GM21619 (cell line): ENCODE results near the gene SLC27A5.
A peak's percentile ranks its signal among the peaks of the same experiment; 100 is the strongest.

Experiments used
- ATAC-seq: cut with Tn5 transposase; IDR thresholded peaks from one replicate; pipeline ENCODE4 v1.9.1; 2021; ENCODE audit not compliant: unreplicated experiment

Gene SLC27A5

DNA sequence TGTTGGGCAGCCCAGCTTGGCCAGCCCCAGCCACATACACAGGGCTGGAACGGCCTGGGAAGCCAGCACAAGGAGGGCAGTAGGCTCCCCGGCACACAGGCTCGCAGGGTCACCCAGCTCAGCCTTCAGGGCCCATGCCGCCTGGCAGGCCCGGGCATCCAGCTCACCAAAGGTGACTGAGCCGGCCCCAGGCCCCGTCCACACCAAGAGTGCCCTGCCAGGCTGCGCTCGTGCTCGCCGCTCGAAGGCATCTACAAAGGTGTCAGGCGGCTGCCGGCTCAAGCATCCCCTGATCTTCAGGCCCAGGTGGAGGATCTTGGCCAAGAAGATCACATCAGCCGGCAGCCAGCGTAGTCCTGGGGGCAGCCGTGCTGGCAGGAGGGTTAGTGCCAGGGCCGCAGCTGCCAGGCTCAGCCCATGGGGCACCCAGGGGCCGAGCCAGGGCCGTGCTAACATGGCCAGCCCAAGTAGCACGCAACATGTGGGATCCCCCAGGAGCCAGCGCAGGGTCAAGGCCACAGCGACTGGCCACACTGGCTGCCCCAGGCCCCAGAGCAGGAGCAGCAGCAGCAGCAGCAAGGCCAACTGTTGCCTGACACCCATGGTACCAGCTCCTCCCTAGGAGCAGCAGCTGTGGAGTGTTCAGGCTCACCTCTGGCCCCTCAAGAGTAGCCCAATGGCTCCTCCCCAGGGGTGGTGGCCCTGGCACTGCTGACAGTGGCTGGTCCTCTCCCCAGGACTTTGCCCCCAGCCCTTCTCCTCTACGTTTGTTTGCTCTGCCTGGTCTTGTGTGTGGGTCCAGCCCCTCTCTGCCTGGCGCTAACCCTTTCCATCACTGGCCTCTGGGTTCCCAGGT lies at the start of gene SLC27A5:
TSS of gene SLC27A5 (minus strand) at position 640 of the 856 bp plus-strand sequence. CDS start at position 603, 37 bp downstream.
- no peak for ATAC-seq

DNA sequence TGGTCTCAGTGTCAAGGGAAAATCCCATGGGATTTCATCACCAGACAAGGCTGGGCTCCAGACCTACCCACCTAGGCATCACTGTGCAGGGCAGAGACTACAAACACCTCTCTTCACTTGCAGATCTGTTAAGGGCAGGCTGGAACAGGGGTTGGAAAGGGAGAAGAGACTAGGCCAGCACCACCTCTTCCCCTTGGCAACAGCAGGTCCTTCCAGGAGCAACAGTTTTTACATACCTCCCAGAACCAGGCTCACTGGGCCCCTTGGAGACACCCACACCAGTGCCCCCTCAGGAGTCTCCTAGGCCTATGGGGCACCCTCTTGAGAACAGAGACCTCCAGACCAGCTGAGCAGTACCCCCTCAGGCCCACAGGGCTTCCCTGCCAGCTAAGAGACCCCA lies 49.1 kb upstream of the SLC27A5 start:
- ATAC-seq, result no peak

DNA sequence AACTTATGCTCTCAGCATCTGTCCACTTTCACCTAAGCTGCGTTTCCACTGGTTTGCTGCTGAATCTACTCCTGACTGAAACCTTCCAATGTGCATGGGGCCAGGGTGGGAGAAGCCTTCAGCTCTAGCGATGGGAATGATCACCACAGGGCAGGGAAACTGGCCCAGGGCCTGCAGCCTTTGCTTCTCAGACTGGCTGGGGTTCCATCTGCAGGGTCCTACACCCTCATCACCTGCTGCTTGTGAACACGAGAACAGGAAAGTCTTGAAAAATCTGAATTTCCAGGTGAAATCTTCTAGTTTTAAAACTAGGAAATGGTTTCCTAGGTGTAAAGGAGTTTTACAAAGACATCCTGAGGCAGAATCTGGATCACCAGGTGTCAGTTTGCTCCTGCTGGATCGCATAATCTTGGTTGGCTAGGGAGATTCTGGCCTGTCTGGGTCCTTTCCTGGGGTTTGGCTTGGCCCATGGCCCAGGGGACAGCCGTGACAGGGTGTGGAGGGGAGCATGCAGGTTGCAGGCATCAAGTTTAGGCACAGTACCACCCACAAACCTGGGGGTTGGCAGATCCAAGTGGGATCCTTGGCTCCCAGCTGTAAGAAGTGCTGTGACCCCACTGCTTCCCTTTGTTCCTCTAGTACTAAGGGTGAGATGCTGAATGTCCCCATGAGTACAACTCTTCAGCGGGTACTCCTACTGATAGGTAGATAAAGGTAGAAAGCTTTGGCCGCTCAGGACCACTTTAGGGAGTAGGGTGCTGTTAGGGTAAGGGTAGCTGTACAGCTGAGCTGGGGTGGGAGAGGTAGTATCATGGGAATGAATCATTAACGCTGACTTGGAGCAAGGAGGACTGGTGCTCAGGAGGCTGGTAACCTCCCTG lies 48.5 kb upstream of the SLC27A5 start:
- no peak for ATAC-seq

GRCh38 chr19:58559275-58560006 lies 47.6 kb upstream of the SLC27A5 start:
- ATAC-seq, result peak; percentile 18

DNA sequence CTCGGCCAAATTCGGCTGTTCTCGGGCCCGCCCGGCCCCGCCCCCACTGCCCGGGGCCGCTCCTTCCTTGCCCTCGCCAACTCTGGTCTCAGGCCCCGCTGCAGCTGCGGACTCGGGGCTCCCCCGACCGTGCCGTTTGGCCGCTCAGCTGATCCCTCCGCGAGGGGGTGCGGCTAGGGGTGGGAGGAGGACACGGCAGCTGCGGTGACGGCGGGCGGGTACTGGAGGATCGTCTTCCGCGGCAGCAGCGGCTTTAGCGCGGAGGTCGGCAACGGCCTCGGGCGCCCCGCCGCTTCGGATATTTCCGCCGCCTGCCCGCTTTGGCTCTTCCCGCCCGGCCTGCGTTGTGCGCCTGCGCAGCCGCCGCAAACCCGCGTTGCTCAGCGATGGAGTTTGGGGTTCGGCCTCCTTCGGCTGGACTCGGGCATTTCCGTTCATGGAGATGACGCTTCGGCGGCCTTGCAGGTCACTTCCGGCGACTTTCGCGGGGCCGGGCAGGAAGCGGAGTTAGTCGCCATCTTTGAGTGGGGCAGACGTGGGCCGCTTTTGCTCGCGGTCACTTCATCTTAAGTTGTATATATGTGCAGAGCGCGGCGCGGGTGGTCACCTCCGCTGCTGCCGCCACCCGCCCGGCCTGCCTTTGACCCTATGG lies 47.0 kb upstream of the SLC27A5 start:
- ATAC-seq, result peak; percentile 43

GRCh38 chr19:58558066-58558622 lies 46.4 kb upstream of the SLC27A5 start, which contains the start of gene UBE2M:
Gene UBE2M, minus strand, starts transcription at chr19:58558611. Its CDS starts 230 bp downstream, at chr19:58558381.
- no peak for ATAC-seq

- no peak for ATAC-seq
Measured at GRCh38 chr19:58557221-58558065, 45.7 kb upstream of the SLC27A5 start.

DNA sequence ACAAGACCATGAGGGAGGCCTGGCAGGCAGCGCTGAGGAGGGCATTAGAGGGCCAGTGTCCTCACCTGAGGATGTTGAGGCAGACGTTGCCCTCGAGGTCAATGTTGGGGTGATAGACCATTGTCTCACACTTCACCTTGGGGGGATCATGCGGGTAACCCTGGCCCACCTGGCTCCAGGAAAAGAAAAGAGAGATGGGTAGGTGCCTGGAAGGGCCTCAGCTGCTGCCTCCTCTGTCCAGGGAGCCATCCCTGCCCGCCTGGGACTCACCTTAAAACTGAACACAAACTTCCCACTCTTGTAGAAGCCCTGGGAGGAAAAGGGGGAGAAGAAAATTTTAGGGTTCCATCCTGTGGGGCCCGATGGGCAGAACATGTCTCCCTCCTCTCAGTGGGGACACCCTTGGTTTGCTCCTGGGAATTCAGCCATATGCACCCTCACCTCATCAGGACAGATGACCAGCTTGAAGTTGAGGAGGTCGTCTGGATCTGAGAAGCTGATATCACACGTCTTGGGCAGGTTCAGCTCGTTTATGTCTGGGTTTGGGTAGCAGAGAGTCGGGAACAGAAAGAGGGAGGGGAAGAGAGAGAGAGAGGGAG lies 44.9 kb upstream of the SLC27A5 start:
- no peak for ATAC-seq

DNA sequence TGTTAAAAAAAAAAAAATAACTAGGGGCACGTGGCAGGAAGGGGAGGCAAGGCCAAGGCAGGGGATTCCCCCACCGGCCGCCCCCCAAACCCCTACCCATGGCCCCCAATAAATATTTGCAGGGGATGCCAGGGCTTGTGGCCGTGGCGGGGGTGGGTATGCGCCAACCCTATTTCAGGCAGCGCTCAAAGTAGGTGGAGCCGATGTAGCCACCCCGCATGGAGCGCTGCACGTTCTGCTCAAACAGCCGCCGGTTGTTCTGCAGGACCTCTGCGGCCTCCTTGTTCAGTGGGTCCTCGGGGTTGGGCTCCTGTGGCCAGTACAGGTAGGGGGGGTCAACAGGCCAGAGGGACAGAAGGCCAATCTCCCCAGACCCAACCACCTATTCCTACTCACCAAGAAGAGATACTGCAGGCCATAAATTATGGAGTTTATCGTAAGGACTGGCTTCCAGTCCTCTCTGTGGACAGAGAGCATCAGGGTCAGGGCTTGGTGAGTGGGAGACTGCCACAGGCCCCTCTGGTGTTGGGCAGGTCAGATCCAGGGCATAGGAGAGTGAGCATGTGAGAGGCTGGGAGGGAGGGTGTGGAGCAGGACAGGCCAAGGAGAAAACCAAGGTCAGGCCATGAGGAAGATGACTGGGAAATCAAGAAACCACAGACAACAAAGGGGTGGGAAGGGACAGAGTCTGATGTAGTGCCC lies 44.3 kb upstream of the SLC27A5 start:
- no peak for ATAC-seq

- ATAC-seq, result no peak
Measured at GRCh38 chr19:58555369-58555885, 43.6 kb upstream of the SLC27A5 start.

DNA sequence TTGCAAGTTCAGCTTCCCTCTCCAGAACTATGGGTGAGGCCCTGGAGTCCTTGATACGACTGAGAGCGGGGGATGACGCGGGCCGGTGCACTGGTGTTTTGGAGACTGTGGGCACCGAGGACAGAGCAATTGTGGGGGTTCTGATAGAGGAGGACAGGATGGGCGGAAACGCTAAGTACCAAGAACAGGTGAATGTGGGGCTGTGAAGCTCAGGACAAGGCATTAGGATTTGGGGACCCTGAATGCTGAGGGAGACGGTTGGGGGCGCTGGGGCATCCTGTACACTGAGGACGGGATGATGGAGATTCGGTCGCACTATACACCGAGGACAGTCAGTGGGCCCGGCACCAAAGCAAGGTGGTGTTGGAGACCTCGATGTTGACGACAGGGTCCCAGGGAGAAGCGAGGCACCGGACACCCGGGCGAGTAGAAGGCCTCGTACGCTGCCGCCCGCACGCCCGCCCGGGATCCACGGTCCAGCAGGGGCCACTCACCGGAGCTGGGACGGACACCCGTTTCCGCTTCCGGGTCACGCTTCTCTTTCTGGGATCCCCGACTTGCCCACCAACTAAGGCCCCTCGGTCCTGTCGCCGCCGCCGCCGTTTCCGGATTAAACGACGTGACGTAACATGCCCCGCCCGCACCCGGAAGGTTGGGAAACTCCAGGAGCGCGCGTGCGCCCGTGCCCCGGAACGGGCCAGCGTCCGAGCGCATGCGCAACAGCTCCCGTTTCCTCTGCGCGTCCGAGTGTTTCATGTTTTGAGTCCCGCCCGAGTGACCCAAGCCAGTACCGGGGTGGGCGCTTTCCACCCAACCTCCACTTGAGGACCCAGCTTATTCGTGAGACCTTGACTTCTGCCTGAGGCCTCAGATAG lies 42.9 kb upstream of the SLC27A5 start, which contains the start of gene CHMP2A:
TSS of gene CHMP2A (minus strand) at position 612 of the 875 bp plus-strand sequence. CDS start 893 bp downstream, outside the sequence.
- ATAC-seq, result peak; percentile 26

DNA sequence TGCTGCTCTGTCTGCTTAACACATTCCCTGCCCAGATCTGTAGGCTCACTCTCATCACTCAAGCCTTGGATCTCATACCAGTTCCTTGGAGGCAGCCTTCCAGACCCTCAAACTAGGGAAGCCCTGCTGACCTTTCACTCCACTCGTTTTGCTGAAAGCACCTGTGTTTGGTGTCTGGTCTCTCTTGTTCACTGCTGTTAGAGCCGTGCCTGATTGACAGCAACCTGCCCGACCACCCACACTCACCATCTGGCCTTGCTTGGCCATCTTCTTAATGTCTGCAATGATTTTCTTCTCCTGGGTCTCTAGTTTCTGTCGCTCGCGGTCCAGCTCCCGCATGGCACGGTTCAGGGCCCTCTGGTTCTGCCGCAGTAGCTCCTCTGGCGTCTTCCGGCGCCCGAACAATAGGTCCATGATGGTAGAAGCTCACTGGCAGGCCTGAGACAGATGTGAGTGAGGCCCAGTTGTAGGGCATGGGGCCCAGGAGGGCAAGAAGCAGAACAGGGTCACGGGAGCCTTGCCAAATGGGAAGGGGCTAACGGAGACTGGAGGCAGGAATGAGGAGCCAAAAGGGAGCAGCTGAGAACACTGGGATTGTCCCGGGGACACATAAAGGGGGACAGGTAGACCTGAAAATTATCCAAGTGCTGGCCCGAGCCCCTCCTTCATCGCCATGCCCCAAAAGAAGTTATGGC lies 42.2 kb upstream of the SLC27A5 start:
- ATAC-seq, result no peak

DNA sequence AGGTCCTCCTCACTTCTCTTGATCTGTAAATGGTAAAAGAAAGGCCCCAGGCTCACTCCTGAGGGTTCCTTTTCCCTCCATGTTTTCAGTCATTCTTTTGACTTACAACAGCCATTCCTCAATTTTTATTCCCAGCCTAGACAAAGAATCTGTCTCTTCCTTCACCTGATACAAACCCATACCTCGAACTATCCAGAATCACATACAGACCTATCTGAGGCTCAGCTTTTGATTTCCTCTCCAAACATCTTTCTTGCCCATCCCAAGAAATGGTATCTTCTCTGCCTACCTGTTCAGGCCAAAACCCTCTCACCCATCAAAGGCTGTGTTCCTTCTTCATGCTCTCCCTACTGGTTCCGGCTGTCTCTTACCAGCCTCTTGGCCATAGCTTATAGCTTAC lies 40.9 kb upstream of the SLC27A5 start:
- no peak for ATAC-seq

DNA sequence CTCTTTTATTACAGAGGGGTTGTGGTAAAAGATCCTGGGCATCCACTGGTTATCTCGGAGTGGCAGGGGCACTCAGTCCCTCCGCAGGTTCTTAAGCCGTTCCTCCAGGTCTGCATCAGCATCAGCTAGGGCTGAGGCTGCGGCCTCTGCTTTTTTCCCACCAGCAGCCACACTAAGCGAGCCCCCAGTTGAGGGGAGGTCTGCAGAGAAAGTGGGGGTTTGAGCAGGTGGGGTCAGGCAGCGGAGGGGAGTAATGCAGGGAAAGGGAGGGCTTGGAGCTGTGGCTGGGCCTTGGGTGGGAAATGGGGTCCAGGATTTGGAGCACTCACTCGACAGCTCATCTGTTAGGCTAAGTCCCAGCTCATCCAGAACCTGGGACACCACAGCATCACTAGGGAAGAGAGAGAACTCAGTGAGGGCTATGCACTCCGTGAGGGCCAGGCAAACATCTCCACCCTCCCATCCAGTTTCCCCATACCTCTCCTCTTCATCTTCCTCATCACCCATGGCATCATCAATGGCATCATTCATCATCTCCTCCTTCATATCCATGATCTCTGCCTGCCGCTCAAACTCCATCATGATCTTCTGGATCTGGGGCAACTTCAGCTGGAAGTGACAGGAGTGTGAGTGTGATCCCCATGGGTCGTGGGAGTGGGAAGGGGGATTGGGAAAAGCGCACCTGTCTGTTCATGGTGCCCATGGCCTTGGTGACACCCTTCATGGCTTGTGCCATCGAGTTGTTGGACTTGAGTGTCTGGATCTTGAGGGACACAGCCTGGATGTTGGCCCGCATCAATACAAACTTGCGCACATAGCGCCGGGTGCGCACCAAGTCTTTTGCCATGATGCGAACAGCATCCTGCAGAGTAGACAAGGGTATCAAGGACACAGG lies 40.0 kb upstream of the SLC27A5 start:
- no peak for ATAC-seq

DNA sequence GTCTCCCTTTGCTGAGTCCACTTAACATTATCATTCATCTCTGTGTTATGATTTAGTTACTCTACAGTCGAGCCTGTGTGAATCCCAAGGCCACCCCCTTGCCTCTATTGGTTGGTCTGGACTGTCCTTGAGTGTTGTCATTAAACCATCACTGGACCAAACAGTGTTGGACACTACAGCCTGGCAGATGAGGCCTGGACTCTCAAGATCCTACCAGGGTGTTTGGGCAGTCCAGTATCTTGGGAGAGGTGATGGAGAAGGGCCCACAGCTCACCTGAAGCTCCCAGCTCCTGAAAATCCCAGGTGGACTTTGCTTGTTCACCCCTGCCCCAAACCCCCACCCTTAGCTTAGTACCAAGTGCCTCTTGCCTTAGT lies 39.3 kb upstream of the SLC27A5 start:
- no peak for ATAC-seq
